ENCODE results near the gene CDK15. TPM values are rescaled to one million over a fixed set of nuclear protein-coding genes. Genes with fewer than 3 reads are reported as not detected.

CDK15 gene
- total and polyA plus RNA-seq, 9 of the 15 experiments (the other 6 are each of a cell fraction or from before 2014, with no cell fraction given), result not detected

GRCh38 chr2:201855356-201855755 lies 49.0 kb downstream of the CDK15 start:
- FAIRE-seq, result no peak
- H3K9me1 ChIP-seq (ENCODE audit: control insufficient read depth, insufficient read depth, low read length), result no peaks in the 10 kb centered on the region
- 0% methylated on average over 3 of the region's 3 CpGs for WGBS (ENCODE audit: insufficient coverage, low coverage, missing lambda C conversion rate)
- no TSS peak for BruUV-seq (replicated peaks)
- in situ Hi-C loops (cut with MboI), result loop anchor here (10.0 kb wide), 1 partner anchor 329 kb away; no protein-coding TSS in a partner anchor
- H3K79me2 ChIP-seq (ENCODE audit: control insufficient read depth, insufficient read depth, low read length), result no peaks in the 10 kb centered on the region
- ChIA-PET POLR2A (interaction anchor here (0.5 to 1.0 kb wide), 3 partner anchors 17 to 271 kb away, joined by 3 to 4 read pairs (median 4); no protein-coding TSS in a partner anchor), CTCF (ENCODE audit: low intra/inter-chr PET ratio) (interaction anchor here (0.6 kb wide), 1 partner anchor 329 kb away, joined by 3 read pairs; no protein-coding TSS in a partner anchor)
- no peaks in the 10 kb centered on the region for H3K9me3 ChIP-seq (replicated peaks; ENCODE audit: control insufficient read depth, insufficient read depth, low read depth, low read length)
- H2AFZ ChIP-seq (ENCODE audit: low read depth, low read length), result no peak overlapping the region
- no peak overlapping the region for H3K27ac ChIP-seq (ENCODE audit: extremely low read depth, low read depth, low read length)
- H3K4me1 ChIP-seq (replicated peaks in 1 of 2; ENCODE audit: control insufficient read depth in 2 of 2, insufficient read depth in 2 of 2, low read length in 2 of 2), result no peaks in the 10 kb centered on the region; a peak in 1 of 5 replicates
- H3K4me2 ChIP-seq (ENCODE audit: insufficient read depth, low read length), result no peak overlapping the region
- H4K20me1 ChIP-seq (replicated peaks; ENCODE audit: control insufficient read depth, insufficient read depth, low read length), result no peaks in the 10 kb centered on the region
- H3K9ac ChIP-seq (ENCODE audit: insufficient read depth in 1 of 2, low read depth in 2 of 2, low read length in 2 of 2), result no peak overlapping the region
- intact Hi-C loops (cut with micrococcal nuclease), result loop anchor here (5.0 kb wide), 1 partner anchor 58 kb away; no protein-coding TSS in a partner anchor
- H3K27me3 ChIP-seq (ENCODE audit: control insufficient read depth in 2 of 2, insufficient read depth in 2 of 2, low read length in 2 of 2), result peaks cover 3 to 19% of the 10 kb centered on the region in 2 experiments; a peak in 4 of 5 replicates
- TF ChIP-seq THAP7 (CRISPR knock-in tag; IDR thresholded peaks at IDR 0.05) (no peak), FOS (IDR thresholded peaks at IDR 0.05; ENCODE audit: extremely low read depth, insufficient read length) (no peak), GATAD2B (IDR thresholded peaks at IDR 0.05; ENCODE audit: borderline replicate concordance) (no peak), MEF2A (IDR thresholded peaks at IDR 0.05; ENCODE audit: control insufficient read depth, low read depth, low read length) (no peak), RHOXF2B (CRISPR knock-in tag; conservative IDR thresholded peaks at IDR 0.05) (no peak), CEBPG (CRISPR knock-in tag; IDR thresholded peaks at IDR 0.05) (no peak), CEBPG (tag; conservative IDR thresholded peaks at IDR 0.05 in 1 of 2, IDR thresholded peaks at IDR 0.05 in 1 of 2) (no peak), HDAC1 (IDR thresholded peaks at IDR 0.05) (no peak), BCL6 (CRISPR knock-in tag; IDR thresholded peaks at IDR 0.05) (no peak), E2F5 (CRISPR knock-in tag; IDR thresholded peaks at IDR 0.05) (no peak), IRF9 (tag; IDR thresholded peaks at IDR 0.05) (no peak), BHLHE40 (IDR thresholded peaks at IDR 0.05; ENCODE audit: low read length) (no peak), ESRRB (CRISPR knock-in tag; IDR thresholded peaks at IDR 0.05; ENCODE audit: borderline replicate concordance) (no peak), ZNF408 (CRISPR knock-in tag; IDR thresholded peaks at IDR 0.05; ENCODE audit: low read depth) (no peak), HDAC6 (IDR thresholded peaks at IDR 0.05; ENCODE audit: low read depth, low read length) (no peak), FOXM1 (IDR thresholded peaks at IDR 0.05; ENCODE audit: low read depth) (no peak), FOXM1 (CRISPR knock-in tag; IDR thresholded peaks at IDR 0.05; ENCODE audit: low read depth) (no peak)
- no peaks in the 10 kb centered on the region for H3K36me3 ChIP-seq (ENCODE audit: control insufficient read depth, insufficient read depth, low read length)
- H3K4me3 ChIP-seq, result no peak overlapping the region
- no peak for ATAC-seq
- no peak for DNase-seq (ENCODE audit: extremely low read depth in 1 of 4, low spot score in 3 of 4)

Measured in K562 (cell line).